Gastrocnemius medialis (tissue), 4 donors: ENCODE results near the gene CD34. TPM values are rescaled to one million over a fixed set of nuclear protein-coding genes. Genes with fewer than 3 reads are reported as not detected.

Source experiments
- ATAC-seq, 2 donors: fragments of 150-250 bp; one replicate each; pipeline ENCODE4 v1.9.1; 2016
- DNase-seq, 2 donors: peaks; one replicate each; pipeline ENCODE4 v3.0.0-alpha.2; 2019
- H3K27ac ChIP-seq, 4 donors: fragments of 200-600 bp; sonication (generic); 1 replicate in 1 of 4; 2 replicates in 3 of 4; pipeline ENCODE4 v1.5.1; 2016 to 2018; ENCODE audit warnings: mild to moderate bottlenecking in 2 of 4, moderate library complexity in 1 of 4
- H3K27me3 ChIP-seq, 3 donors: fragments of 200-600 bp; sonication (generic) in 2 of 3; 1 replicate in 1 of 3; 2 replicates in 2 of 3; pipeline versions ENCODE4 v1.5.1 to v1.6.0; 2016 to 2019; ENCODE audit warnings: mild to moderate bottlenecking in 1 of 3, moderate library complexity in 1 of 3
- H3K36me3 ChIP-seq, 2 donors: fragments of 200-600 bp; sonication (generic) in 1 of 2; one replicate each; pipeline ENCODE4 v1.5.1; 2017 to 2018
- H3K4me1 ChIP-seq, 2 donors: fragments of 200-600 bp; sonication (generic) in 1 of 2; one replicate each; pipeline ENCODE4 v1.5.1; 2016 to 2017; ENCODE audit warnings: mild to moderate bottlenecking in 2 of 2
- H3K4me3 ChIP-seq, 4 donors: fragments of 200-600 bp; sonication (generic) in 3 of 4; 1 replicate in 1 of 4; 2 replicates in 3 of 4; pipeline ENCODE4 v1.5.1; 2016 to 2019; ENCODE audit warnings: mild to moderate bottlenecking in 2 of 4
- H3K9me3 ChIP-seq, 3 donors: fragments of 200-600 bp; sonication (generic) in 2 of 3; 1 replicate in 1 of 3; 2 replicates in 2 of 3; pipeline ENCODE4 v1.5.1; 2016 to 2019
- POLR2A ChIP-seq, 2 donors: fragments of 450-650 bp; IDR thresholded peaks; one replicate each; pipeline ENCODE4 v1.6.1; 2017; ENCODE audit warnings: antibody characterized with exemption in 2 of 2, mild to moderate bottlenecking in 2 of 2, moderate library complexity in 2 of 2
- in situ Hi-C, 4 donors: fragments of 200-750 bp; cut with MboI; loops; one replicate each; pipeline versions ENCODE4 v1.15.0 to v1.8.0; 2017; ENCODE audit warnings: low sequenced_read_pairs in 4 of 4
- intact Hi-C: fragments of 100-400 bp; cut with DNase I; formaldehyde crosslinking; loops from one replicate; pipeline ENCODE4 v1.15.1; 2023; ENCODE audit warnings: low total_unique reads
- total RNA-seq, 4 donors: library from RNA; depleted of rRNA; stranded (reverse); fragments of >200 nt; gene quantifications; one replicate each; pipeline versions ENCODE4 v1.1.0 to v1.2.3, GENCODE V29; 2016
- TF ChIP-seq, protein P1 (sequence below), 5 experiments: fragments of 450-650 bp in 3 of 5; fragments of 200-600 bp in 2 of 5; sonication (generic) in 2 of 5; IDR thresholded peaks in 4 of 5; conservative IDR thresholded peaks in 1 of 5; 1 replicate in 4 of 5; 2 replicates in 1 of 5; pipeline ENCODE4 v1.5.1; 2016 to 2019; ENCODE audit warnings: antibody characterized with exemption in 5 of 5, mild to moderate bottlenecking in 3 of 5, moderate library complexity in 3 of 5

Gene CD34
- total RNA-seq, 4 donors from 2014 or later, result 13.6 to 31.7 (median 20.7) TPM

DNA sequence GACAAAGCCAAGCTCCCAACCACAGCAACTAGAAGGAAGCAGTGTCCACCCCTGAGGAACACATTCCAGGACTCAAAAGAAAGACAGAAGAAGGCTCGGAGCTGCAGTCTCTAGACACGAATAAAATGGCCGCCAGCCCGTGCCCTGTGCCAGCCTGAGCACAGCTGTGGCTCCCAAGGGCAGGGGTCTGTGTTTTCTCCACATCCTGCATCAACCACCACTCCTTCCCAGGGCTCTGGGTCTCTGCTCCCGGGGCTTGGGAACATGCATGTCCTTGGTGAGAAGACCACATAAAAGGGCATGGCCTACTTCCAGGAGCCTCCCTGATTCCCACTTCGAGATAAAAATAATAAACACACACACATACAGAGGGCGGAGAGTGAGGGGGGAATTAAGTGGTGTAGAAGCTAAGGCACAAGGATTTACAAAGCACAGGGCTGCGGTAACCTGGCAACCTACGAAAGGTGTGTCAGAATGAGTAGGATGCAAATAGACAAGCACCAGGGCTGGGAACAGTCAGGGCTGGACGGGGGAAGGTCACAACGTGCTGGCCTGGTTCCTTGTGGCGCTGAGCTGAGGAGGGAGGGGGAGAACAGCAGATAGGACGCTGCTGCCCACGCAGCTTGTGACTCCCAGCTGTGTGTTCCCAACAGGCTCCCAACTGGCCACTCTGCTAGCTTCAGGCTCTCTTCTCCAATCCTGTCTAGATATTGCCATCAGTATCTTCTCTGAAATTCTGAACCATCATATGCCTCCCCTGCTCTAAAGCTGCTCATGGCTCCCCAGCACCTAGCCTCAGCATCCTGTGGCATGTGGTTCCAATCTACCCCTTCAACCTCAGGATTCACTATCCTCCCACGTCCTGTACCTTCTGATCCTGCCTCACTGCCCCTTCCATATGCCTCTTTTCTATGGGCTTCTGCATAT, 72.5 kb downstream of the CD34 start:
- intact Hi-C loops (no loop called here), in situ Hi-C loops (no loop called here)
- DNase-seq (peak; percentile 67 to 84), ATAC-seq (peak; percentile 74 to 80)
- Histone ChIP-seq H3K27ac (peak overlapping the region; percentile 65 to 100 (median 98)), H3K4me1 (peaks cover 68 to 72% of the 10 kb centered on the region in 2 donors), H3K36me3 (no peaks in the 10 kb centered on the region), H3K9me3 (no peaks in the 10 kb centered on the region), H3K4me3 (no peak overlapping the region), H3K27me3 (no peaks in the 10 kb centered on the region)
- TF ChIP-seq POLR2A (IDR thresholded peaks at IDR 0.05), result no peak
- TF ChIP-seq, protein P1, sequence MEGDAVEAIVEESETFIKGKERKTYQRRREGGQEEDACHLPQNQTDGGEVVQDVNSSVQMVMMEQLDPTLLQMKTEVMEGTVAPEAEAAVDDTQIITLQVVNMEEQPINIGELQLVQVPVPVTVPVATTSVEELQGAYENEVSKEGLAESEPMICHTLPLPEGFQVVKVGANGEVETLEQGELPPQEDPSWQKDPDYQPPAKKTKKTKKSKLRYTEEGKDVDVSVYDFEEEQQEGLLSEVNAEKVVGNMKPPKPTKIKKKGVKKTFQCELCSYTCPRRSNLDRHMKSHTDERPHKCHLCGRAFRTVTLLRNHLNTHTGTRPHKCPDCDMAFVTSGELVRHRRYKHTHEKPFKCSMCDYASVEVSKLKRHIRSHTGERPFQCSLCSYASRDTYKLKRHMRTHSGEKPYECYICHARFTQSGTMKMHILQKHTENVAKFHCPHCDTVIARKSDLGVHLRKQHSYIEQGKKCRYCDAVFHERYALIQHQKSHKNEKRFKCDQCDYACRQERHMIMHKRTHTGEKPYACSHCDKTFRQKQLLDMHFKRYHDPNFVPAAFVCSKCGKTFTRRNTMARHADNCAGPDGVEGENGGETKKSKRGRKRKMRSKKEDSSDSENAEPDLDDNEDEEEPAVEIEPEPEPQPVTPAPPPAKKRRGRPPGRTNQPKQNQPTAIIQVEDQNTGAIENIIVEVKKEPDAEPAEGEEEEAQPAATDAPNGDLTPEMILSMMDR (IDR thresholded peaks at IDR 0.05 in 4 of 5, conservative IDR thresholded peaks at IDR 0.05 in 1 of 5), result no peak

DNA sequence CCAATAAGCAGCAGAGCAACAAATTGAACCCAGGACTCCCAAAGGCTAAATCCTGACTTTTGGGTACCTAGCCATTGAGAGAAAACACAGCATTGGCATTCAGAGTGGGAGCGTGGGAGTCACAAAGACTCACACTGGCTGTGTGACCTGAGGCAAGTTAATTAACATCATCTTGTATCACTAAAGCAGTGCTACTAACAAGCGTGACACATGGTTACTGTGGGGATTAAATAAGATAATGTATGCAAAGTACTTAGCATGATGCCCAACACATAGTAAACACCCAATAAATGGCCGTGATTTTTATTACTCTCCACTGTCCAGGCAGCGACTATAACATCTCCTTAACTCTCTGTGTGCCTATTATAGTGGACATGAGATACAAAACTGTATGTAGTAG, 73.3 kb downstream of the CD34 start:
- ATAC-seq, result no peak
- DNase-seq, result no peak
- Histone ChIP-seq H3K27me3 (no peaks in the 10 kb centered on the region), H3K27ac (peak overlapping the region; percentile 65 to 100 (median 98)), H3K36me3 (no peaks in the 10 kb centered on the region), H3K4me1 (peaks cover 75 to 78% of the 10 kb centered on the region in 2 donors), H3K4me3 (no peak overlapping the region), H3K9me3 (no peaks in the 10 kb centered on the region)
- intact Hi-C loops (no loop called here), in situ Hi-C loops (no loop called here)
- TF ChIP-seq, protein P1 (IDR thresholded peaks at IDR 0.05 in 4 of 5, conservative IDR thresholded peaks at IDR 0.05 in 1 of 5), result no peak
- no peak for TF ChIP-seq POLR2A (IDR thresholded peaks at IDR 0.05)

DNA sequence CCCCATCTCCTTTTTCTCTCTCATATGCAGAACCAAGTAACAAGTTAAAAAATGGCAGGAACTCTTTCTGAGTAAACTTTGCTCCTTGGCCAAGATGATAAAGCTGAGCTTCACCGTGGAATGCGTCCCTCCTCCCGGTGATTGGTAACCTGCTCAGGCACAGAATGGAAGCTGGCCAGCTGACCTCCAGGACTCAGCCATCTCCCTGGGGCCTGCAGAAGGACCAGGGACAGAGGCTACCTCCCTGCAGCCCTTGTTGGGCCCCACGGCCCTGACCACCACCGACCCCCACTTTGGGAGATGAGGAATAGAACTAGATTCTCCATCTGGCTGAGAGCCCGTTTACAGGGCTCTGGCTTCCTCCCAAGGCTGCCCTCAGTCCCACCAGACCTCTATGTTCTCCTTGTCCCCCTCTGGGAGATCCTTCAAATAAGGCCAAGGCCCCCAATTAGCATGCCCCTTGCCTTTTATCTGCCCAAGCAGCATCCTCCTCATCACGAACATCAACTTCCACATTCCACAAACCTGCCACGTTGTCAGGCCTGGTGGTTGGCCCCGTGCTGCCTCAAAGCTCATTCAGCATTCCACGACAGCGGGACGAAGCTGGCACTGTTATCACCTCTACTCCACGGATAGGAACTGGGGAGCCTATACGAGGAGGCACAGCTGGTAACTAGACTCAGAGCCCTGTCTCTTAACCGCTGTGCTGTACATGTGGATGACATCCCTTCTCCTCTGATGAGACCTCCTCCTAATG, 74.2 kb downstream of the CD34 start:
- no peaks in the 10 kb centered on the region for H3K9me3 ChIP-seq
- no peak overlapping the region for H3K4me3 ChIP-seq
- ATAC-seq (no peak), DNase-seq (no peak)
- peaks cover 80 to 82% of the 10 kb centered on the region in 2 donors for H3K4me1 ChIP-seq
- H3K36me3 ChIP-seq, result no peaks in the 10 kb centered on the region
- TF ChIP-seq POLR2A (IDR thresholded peaks at IDR 0.05), result no peak
- TF ChIP-seq, protein P1 (IDR thresholded peaks at IDR 0.05 in 4 of 5, conservative IDR thresholded peaks at IDR 0.05 in 1 of 5), result no peak
- H3K27me3 ChIP-seq, result no peaks in the 10 kb centered on the region
- H3K27ac ChIP-seq, result peak overlapping the region; percentile 96 to 100 (median 99)
- in situ Hi-C loops, result no loop called here
- intact Hi-C loops, result no loop called here

DNA sequence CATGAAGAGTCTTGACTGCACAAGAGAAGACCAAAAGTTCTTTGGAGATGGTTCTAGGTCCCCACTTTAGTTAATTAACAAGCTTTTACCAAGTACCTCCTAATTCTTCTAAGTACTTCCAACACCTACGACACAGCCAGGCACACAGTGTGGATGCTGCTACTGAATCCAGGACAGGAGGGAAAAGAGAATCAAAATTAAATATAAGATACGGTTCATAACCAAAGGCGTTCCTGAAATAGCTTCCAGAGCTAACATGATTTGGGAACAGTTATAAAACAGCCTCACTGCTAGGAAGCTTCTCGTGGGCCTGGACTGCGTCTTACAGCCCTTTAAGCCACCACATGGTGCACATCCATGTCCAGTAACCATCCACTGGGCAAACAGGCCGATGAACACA, 75.0 kb downstream of the CD34 start:
- DNase-seq, result no peak
- ATAC-seq, result no peak
- TF ChIP-seq, protein P1 (IDR thresholded peaks at IDR 0.05 in 4 of 5, conservative IDR thresholded peaks at IDR 0.05 in 1 of 5), result no peak
- TF ChIP-seq POLR2A (IDR thresholded peaks at IDR 0.05), result no peak
- Histone ChIP-seq H3K4me1 (peaks cover 86 to 87% of the 10 kb centered on the region in 2 donors), H3K27ac (peak overlapping the region; percentile 96 to 100 (median 99)), H3K27me3 (no peaks in the 10 kb centered on the region), H3K36me3 (no peaks in the 10 kb centered on the region), H3K9me3 (no peaks in the 10 kb centered on the region), H3K4me3 (no peak overlapping the region)
- in situ Hi-C loops, result no loop called here
- intact Hi-C loops, result no loop called here
